Measurements from ENCODE around the gene ZDHHC3.
"Not testable (repeated sequence)": the region's sequence is repeated elsewhere in the genome, so short reads cannot be mapped to it uniquely, and the experiment has no call there.

ZDHHC3 gene

DNA sequence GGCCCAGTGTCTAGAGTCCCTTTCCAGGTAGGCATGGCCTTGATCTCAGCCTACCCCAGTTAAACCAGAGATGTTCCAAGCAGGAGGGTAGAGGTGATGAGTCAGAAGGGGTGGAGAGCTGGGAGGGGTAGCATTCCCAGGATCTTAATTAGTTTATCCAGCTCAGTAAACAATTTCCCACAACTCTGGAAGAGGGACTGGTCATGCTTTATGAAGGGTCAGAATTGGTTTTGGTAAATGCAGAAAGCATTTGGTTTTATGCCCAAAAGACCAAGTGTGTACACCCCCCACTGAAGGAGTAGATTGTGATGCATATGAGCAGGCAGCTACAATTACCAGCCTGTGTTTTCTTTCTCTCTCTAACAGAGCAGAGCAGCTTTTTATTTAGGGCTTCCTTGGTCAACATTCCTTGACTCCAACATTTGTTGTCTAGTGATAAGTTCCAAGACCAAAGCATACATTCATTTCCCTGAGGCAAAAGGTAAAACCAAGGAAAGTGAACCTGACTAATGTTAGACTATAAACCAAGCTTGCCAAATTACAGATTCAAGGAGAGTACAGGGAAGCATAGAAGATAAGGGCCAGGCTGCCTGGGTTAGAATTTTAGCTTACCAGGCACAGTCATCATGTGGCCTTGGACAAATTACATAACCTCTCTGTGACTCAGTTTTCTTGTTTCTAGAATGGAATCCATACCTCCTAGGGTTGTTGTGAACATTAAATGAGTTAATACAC is 17.7 kb upstream of the ZDHHC3 start:
- DNase-seq = no peak

DNA sequence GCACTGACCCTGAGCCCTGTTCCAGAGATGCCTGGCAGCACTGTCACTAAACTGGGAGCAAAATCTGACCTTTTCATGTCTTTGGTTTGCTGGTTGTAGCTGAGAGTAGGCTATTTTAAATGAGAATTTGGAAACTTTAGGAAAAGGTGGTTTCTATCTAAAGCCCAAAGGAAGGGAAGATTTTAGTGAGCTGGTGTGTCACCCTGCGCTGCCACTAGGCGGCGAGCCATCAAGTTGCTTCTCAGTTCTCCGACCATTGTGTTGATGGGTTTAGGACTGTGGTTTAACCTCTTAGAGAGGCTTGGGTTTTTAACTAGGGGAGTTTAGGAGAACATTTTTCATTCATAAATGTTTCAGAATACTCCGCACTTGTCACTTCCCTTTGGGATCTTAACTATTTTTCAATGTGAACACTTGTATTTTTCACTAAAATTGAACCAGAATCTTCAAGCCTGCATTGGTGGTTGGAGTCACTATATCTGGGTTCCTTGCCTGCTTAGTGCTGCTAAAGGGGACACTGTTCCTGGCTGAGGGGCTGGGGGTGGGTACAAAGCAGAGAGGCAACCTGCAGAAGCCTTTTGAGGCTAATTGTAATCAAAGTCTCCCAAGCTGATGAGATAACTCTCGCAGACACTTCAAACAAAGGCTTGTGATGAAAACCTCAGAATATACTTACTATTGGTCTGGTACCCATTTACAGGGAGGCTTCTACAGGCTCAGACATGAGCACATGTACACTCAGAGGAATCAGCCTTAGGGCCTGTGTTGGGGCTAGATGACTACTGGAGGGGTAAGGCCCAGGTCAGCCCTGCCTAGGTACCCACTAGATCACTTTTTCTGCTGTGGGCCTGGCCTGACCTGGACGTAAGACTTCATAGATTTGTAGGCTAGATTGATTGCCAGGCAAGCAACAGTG is 16.8 kb upstream of the ZDHHC3 start:
- DNase-seq = no peak

DNA sequence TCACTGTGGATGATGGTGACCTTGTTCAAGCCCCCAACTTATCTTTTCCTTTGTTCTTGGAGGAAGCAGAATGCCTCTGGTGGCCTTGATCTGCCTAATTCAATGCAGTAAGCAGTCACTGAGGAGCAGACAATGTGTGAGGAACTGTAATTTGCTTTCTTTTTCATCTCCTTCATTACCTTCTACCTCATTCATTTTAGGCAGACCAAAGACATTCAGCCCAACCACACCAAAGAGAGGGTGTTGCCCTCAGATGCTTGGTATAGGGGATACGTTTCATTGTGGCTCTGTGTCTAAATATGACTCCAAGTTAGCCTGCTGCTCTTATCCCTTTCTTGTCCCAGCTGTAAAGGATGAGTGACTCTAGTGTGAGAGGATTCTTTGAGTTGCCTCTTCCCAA is 15.4 kb upstream of the ZDHHC3 start:
- no peak for DNase-seq

DNA sequence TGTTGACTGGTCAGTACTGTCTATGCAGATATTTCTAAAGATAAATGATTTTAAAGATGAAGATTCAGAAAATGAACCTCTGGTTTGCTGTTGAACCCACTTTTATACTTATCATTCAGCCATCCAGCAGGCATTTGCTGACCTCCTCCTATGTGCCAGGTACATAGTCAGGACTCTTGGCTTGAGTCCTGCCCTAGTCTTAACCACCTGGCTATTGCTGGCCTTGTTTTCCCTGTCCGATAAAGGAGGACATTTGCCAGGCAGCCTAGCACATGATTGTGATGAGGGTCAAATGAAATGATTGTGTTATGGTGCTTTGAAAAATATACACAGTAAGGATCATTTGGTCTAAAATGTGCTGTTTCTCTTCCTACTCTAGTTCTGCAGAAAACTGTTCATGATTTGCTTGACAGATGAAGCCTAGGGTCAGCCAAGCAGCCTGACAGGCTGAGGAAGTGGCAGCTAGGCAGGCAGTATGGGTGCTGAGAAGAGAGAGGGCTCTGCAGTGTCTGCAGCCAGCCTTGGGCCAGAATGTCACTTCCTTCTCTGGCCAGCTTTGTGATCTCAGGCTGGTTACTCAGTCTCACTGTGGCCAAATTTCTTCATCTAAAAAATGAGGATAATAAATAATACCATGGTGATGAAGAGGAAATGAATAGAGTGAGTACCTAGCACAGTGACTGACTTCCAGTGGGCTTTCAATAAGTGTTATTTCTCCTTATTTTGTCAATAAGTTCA is 13.8 kb upstream of the ZDHHC3 start:
- DNase-seq = no peak

DNA sequence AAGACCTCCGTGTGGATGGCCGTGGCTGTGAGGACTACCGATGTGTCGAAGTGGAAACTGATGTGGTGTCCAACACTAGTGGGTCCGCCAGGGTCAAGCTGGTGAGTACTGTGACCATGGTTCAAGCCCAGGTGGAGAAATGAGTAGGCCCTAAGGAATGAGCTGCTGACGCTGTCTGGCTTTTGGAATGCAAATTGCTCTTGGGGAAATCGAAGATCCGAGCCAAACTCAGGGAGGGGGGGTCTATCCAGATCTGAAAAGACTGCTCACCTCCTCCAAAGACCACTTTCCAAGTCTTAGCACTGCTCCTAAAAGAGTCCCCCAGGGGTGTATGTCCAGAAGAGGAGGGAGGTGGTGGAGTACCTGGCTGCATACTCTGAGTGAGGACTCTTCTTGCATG is 13.2 kb upstream of the ZDHHC3 start:
- no peak for DNase-seq

DNA sequence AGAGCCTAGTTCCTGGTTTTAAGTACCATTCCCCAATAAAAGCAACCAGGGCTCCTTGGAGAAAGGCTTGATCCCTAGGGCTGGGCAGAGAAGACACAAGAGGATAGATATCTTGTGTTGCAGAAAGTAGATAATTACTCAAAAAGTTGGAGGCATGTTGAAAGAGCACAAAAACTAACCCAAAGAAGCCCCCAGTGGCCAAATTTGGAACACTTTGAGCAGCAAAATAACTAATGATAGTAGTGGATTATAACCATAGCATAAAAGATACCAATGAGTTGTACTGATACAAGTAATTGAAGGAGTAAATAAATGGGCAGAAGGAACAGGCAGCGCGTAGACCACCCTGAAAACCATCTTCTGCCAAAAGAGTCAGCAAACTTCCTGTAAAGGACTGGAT is 12.1 kb upstream of the ZDHHC3 start:
- DNase-seq = no peak

DNA sequence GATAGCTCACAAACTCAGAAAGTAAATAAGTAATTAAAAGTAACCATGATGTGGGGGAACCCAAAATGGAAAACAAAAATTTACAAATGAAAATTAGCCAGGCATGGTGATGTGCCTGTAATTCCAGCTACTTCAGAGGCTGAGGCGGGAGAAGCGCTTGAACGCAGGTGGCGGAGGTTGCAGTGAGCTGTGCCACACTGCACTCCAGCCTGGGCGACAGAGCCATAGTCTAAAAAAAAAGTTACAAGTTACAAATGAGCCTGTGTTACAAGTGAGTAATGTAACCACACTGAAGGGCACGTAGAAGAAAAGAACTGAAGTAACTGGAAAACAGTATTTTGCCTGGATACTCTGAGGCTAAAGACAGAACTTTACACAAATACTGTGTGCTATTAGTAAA is 11.4 kb upstream of the ZDHHC3 start:
- DNase-seq = no peak

DNA sequence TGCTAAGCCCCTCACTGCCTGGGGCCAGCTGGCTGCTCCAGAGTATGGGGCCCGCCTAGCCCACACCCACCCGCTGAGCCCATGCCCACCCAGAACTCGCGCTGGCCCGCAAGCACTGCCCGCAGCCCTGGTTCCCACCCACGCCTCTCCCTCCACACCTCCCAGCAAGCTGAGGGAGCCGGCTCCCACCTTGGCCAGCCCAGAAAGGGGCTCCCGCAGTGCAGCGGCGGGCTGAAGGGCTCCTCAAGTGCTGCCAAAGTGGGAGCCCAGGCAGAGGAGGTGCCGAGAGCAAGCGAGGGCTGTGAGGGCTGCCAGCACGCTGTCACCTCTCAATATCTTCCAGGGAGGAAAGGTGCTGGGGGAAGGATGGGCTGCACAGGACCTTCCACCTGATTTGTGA is 10.4 kb upstream of the ZDHHC3 start:
- DNase-seq = not testable (repeated sequence)

DNA sequence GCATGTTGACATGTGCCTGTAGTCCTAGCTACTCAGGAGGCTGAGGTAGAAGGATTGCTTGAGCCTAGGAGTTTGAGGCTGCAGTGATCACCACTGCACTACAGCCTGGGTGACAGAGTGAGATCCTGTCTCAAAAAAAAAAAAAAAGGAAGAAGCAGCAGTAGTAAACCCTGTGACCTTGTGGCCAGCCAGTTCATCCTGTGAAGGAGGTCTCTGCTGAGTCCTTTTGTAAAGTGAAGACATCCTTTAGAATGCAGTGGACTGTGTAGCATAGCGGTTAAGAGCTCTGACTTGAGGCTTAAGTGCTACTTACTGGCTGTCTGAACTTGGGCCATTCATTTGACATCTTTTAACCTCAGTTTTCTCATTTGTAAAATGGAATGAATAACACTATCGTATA is 8.4 kb upstream of the ZDHHC3 start:
- DNase-seq = no peak

DNA sequence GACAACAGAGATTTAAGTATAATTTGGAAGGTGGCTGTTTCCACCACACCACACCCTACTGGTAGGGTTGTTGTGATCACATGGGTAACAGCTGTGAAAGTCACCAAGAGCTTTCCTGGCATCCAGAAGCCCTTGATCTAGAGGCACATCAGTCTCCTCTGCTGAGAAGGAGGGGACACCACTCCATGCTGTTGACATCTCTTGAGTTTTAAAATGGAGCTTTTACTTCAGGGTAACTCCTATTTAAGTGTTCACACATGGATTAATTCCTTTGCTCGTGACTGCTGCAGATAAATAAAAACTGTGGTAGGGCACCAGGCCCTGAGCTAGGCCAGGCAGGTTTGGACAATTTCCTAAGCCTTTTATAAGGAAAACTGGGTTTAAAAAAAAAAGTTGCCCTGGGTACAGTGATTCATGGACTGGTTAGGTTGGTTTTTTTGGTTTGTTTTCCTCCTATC is 7.5 kb upstream of the ZDHHC3 start:
- DNase-seq = no peak

DNA sequence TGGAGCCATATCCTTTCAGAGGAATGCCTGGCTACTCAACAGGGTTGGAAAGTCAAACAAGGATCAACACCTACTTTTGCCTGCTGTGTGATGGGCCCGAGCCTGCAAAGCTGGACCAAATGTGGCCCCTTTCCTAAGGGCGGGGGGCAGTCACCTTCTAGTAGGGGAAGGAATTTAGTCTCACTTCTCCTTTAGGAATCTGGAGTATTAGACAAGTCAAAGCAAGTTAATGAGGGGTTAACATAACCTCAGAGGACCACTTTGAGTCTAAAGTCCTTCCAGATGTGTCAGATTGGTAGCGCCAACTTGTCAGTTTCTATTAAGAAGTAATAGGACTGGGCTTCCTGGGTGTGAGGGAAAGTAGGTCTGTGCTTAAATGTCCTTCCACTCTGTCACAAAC is 6.8 kb upstream of the ZDHHC3 start:
- no peak for DNase-seq

DNA sequence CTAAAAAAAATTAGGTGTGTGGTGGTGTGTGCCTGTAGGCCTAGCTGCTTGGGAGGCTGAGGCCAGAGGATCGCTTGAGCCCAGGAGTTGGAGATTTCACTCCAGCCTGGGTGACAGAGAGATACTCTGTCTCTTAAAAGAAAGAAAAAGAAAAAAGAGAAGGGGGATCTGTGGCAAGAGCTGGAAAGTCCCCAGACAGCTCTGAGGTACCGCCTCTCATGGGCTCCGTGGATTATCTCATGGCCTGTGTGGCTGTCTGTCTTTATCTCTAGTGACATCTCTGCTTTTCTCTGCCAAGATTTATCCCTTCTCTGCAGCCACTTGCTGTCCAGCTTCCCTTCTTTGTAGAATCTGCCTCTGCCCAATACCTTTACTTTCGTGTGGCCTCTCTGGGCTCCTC is 5.8 kb upstream of the ZDHHC3 start:
- no peak for DNase-seq

DNA sequence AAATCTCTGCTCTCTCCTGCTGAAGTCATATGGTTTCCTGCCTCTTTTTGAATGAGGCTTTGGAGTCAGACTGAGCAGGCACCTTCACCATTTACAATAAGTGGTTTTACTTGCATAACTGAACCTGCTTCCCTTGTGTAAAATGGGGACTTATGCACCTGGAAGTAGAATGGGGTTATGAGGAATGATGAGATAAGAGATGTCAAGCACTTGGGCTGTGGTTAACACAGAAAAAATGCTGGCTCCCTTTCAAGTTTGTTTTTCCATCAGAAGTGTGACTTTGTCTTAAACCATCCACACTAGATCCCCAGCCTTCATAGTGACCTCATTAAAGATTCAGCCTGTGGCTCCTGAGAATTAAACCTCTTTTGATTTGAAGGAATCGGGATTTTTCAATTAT is 5.2 kb upstream of the ZDHHC3 start:
- no peak for DNase-seq

DNA sequence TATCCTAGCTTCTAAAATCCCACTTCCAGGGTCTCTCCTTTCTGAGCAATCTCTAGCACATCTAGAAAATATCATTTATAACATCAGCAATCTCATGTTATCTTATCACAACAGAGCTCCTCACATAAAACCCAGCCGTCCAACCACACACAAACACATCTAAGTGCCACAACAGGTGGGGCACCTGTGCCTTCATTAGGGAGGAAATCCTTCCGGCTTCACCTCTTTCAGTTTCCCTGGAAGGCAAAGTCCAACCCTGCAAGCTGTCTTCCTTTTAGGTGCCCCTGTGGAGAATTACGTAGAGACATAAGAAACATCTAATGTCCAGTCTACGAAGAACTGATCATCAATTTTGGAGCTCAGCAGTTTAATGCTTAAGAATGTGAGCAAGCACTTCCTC is 1.6 kb downstream of the ZDHHC3 start:
- no peak for DNase-seq

DNA sequence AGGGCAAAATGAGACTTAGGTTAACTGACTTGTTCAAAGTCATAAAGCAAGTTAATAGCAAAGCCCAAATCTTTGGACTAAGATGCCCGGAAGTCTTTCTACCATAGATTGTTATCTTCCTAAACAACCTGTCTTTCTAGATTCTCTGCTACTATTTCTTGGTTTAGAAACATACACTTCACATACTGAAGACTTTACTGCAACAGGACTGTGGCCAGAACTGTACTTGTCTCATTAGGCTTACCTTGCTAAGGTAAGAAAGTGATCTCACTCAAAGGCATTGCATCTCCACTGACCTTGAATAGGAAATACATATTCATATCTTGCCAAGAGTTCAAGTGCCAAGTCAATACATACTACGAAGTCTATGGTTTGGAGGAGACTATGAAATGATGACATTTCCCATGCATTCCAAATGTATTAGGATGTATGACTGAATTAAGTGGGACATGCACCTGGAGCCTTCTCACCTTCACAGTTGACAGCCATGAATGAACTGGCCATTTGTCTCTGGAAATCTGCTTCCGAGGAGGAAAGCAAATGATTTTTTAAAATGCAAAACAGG is 5.0 kb downstream of the ZDHHC3 start:
- DNase-seq = no peak

DNA sequence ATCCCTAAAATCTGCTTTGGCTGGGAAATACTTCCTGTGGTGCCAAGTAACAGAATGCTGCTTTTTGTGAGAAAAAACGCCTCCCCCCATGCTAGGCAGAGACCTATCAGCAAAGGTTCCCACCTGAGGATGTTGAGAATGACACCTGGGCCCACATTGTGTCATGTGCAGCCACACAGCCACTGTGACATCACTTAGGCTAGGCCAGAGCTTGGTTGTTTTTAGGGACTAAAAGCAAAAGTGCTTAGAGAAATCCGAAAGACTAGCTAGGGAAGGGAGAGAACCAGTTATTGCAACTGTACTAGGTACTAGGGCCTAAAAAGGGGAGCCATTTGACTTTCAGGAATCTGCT is 6.2 kb downstream of the ZDHHC3 start:
- no peak for DNase-seq

DNA sequence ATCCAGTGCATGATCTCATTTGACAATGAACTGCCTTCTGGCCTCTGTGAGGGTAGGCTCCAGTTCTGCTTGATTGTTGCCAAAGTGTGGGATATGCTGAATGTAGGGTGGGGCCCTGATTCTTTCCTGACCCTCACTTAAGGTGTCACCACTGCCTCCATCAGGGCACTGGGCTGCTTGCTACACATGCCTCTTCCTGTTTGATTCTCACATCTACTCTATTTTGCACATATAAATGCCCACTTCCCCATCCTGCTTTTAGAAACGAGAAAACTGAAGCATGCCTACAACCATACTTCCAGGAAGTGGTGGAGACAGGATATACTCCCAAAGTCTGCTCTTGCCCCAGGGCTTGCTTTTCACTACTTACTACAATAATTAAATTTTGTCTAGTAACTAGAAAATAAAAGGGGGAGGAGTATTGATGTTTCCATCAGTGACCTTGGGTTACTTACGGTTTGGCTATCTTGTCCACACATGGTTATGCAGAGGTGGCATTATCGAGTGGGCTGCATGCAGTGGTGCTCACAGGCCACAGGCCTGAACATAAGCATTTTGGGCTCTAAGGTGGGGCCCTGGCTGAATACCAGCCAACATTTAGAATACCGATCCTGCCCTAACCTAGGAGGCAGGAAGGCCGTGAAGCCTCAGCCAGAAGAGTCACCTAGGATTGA is 6.7 kb downstream of the ZDHHC3 start:
- DNase-seq = no peak

DNA sequence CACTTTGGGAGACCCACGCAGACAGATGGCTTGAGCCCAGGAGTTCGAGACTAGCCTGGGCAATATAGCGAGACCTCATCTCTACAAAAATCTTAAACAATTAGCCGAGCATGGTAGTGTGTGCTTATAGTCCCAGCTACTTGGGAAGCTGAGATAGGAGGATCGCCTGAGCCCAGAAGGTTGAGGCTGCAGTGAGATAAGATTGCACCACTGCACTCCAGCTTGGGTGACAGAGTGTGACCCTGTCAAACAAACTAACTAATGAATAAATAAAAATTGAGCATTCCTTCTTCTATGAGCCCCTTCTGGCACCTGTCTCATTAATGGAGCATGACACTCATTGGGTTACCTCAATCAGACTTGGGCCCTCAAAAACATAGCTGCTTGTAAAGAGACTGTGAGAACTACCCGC is 7.5 kb downstream of the ZDHHC3 start:
- no peak for DNase-seq

DNA sequence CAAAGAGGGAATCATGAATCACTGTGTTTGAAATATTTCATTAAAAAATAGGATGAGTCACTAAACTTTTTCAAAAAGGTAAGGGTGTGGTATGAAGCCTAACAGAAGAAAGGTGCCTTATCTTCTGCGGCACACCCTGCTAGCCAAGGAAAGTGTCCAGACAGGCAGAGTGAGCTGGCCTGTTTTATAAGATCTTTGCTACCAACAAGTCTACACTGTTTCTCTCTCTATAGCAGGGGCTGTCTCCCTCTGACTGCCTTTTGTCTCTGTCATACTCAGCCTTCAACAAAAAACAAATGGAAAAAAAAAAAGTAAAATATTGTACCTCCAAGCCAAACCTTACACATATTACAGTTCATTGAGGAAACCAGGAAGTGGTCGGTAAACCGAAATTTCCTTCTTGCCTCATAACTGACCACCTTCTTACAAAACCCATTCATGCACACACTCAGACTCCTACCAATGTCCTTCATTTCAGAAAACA is 9.1 kb downstream of the ZDHHC3 start:
- DNase-seq = no peak

DNA sequence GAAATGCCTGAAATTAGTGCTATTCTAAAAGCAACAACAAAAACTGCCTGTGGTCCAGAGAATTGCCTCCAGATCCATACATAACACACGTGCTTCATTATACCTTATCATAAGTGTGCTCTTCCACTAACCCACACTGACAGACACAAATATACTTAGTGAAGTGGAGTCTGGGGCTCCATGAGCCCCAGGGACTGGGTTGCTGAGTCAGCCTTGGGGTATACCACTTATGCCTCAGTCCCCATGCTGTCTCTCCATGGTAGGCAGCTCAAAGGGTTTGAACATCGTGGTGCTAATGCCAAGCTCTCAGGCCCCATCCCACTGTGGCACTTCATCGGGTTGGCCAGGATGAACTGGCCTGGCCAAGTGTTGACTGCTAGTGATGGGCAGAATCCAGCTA is 10.8 kb downstream of the ZDHHC3 start:
- DNase-seq = no peak

DNA sequence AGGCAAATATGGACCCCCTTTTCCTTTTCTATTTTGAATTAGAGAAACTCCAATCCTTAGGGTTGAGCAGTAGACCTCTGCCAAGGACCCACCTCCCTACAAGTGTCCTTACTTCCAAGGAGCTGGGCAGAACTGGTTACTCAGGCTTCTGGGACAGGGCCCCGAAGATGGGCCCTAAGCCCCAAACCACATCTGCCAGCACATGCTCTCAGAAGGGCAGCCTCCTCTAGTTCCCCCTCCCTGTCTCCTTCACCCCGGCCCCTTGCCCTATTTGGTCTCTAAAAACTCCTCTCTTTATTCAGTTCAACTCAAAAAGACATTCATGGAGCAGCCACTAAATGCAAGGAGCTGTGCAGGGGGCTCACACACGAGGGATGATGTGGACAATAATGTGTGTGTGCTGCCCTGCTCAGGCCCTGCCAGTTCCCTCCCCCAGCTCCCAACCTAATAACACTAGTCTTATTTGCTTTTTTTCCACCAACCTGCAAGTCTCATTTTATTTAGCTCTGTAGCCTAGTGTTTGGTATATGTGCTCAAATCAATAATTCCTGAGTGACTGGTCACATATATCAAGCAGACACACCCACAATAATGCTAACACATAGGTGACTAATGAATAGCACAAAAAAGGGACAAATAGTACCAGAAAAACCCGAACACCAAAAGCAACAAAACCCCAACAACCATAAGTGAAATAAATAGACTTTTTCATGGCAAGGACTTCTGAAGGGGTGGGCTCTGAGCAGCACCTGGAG is 12.2 kb downstream of the ZDHHC3 start:
- DNase-seq = no peak
